Peyer's patch (tissue), 4 donors: Measurements from ENCODE around the gene TOR1AIP1. TPM values are rescaled to one million over a fixed set of nuclear protein-coding genes. Genes with fewer than 3 reads are reported as not detected.

Source experiments
- DNase-seq, 3 donors: peaks; one replicate each; pipeline ENCODE4 v3.0.0-alpha.2; 2017 to 2019
- H3K27ac ChIP-seq, 4 donors: fragments of 200-600 bp; sonication (generic); one replicate each; pipeline ENCODE4 v1.5.1; 2016 to 2019
- H3K27me3 ChIP-seq, 2 donors: fragments of 200-600 bp; sonication (generic); one replicate each; pipeline ENCODE4 v1.5.1; 2019
- H3K36me3 ChIP-seq, 3 donors: fragments of 200-600 bp; sonication (generic); one replicate each; pipeline ENCODE4 v1.5.1; 2016 to 2019
- H3K4me1 ChIP-seq, 4 donors: fragments of 200-600 bp; sonication (generic); one replicate each; pipeline ENCODE4 v1.5.1; 2016 to 2019
- H3K4me3 ChIP-seq, 4 donors: fragments of 200-600 bp; sonication (generic); 1 replicate in 3 of 4; 2 replicates in 1 of 4; pipeline ENCODE4 v1.5.1; 2016 to 2019; ENCODE audit warnings: mild to moderate bottlenecking in 1 of 4
- H3K9me3 ChIP-seq, 4 donors: fragments of 200-600 bp; sonication (generic); one replicate each; pipeline ENCODE4 v1.5.1; 2016 to 2019; ENCODE audit warnings: mild to moderate bottlenecking in 1 of 4
- POLR2A ChIP-seq, 2 donors: fragments of 450-650 bp; IDR thresholded peaks; one replicate each; pipeline ENCODE4 v1.5.1; 2017; ENCODE audit warnings: antibody characterized with exemption in 2 of 2, mild to moderate bottlenecking in 2 of 2, moderate library complexity in 2 of 2
- total RNA-seq, 4 donors: library from RNA; depleted of rRNA; stranded (reverse); fragments of >200 nt; gene quantifications; one replicate each; pipeline ENCODE4 v1.1.0, GENCODE V29; 2016
- TF ChIP-seq, protein P1 (sequence below), 6 experiments: fragments of 450-650 bp in 4 of 6; fragments of 200-600 bp in 2 of 6; sonication (generic) in 1 of 6; IDR thresholded peaks; one replicate each; pipeline ENCODE4 v1.5.1; 2017 to 2019; ENCODE audit warnings: antibody characterized with exemption in 6 of 6, mild to moderate bottlenecking in 3 of 6, moderate library complexity in 1 of 6

TOR1AIP1 gene
- total RNA-seq, 4 donors from 2014 or later, result 24.7 to 41.3 (median 30.0) TPM

DNA sequence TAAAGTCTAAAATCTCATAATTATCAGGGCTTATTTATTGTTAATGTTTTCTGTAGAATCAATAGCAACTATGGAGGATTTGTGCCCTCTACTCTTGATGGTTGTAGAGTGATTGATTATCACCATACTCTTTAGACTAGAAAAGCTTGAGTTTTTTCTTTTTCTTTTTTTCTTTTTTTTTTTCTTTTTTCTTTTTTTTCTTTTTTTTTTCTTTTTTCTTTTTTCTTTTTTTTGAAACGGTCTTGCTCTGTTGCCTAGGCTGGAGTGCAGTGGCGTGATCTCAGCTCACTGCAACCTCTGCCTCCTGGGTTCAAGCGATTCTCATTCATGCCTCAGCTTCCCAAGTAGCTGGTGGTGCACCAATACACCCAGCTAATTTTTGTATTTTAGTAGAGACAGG, 29.7 kb downstream of the TOR1AIP1 start:
- Histone ChIP-seq H3K4me3 (no peak overlapping the region), H3K27ac (no peak overlapping the region), H3K36me3 (peaks cover 0 to 71% (median 2%) of the 10 kb centered on the region in 3 donors), H3K4me1 (no peaks in the 10 kb centered on the region), H3K27me3 (no peaks in the 10 kb centered on the region), H3K9me3 (no peaks in the 10 kb centered on the region)
- TF ChIP-seq, protein P1, sequence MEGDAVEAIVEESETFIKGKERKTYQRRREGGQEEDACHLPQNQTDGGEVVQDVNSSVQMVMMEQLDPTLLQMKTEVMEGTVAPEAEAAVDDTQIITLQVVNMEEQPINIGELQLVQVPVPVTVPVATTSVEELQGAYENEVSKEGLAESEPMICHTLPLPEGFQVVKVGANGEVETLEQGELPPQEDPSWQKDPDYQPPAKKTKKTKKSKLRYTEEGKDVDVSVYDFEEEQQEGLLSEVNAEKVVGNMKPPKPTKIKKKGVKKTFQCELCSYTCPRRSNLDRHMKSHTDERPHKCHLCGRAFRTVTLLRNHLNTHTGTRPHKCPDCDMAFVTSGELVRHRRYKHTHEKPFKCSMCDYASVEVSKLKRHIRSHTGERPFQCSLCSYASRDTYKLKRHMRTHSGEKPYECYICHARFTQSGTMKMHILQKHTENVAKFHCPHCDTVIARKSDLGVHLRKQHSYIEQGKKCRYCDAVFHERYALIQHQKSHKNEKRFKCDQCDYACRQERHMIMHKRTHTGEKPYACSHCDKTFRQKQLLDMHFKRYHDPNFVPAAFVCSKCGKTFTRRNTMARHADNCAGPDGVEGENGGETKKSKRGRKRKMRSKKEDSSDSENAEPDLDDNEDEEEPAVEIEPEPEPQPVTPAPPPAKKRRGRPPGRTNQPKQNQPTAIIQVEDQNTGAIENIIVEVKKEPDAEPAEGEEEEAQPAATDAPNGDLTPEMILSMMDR (IDR thresholded peaks at IDR 0.05), result no peak
- TF ChIP-seq POLR2A (IDR thresholded peaks at IDR 0.05), result no peak
- DNase-seq, result no peak

DNA sequence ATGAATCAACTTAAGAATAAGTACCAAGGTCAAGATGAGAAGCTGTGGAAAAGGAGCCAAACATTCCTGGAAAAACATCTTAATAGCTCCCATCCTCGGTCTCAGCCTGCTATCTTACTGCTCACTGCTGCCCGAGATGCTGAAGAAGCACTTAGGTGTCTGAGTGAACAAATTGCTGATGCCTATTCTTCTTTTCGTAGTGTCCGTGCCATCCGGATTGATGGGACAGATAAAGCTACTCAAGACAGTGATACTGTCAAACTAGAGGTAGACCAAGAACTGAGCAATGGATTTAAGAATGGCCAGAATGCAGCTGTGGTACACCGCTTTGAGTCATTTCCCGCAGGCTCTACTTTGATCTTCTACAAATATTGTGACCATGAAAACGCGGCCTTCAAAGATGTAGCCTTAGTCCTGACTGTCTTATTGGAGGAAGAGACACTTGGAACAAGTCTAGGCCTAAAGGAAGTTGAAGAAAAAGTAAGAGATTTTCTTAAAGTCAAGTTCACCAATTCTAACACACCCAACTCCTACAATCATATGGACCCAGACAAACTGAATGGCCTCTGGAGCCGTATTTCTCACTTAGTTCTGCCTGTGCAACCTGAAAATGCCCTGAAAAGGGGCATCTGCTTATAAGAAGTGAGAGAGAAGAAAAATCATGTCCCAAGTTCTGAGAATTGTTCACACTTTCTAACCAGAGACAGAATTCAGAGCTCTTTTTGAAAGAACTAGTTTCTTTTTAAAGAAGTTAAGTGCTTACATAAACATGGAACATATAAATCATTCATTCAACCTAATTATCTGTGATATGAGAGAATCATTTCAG, 35.7 kb downstream of the TOR1AIP1 start:
- Histone ChIP-seq H3K4me1 (no peaks in the 10 kb centered on the region), H3K4me3 (no peak overlapping the region), H3K27ac (no peak overlapping the region), H3K9me3 (no peaks in the 10 kb centered on the region), H3K36me3 (peaks cover 0 to 59% (median 2%) of the 10 kb centered on the region in 3 donors), H3K27me3 (no peaks in the 10 kb centered on the region)
- TF ChIP-seq, protein P1 (IDR thresholded peaks at IDR 0.05), result no peak
- no peak for DNase-seq

GRCh38 chr1:179921472-179921871, 39.4 kb downstream of the TOR1AIP1 start:
- no peaks in the 10 kb centered on the region for H3K4me1 ChIP-seq
- H3K27ac ChIP-seq, result no peak overlapping the region
- no peaks in the 10 kb centered on the region for H3K27me3 ChIP-seq
- H3K9me3 ChIP-seq, result no peaks in the 10 kb centered on the region
- H3K36me3 ChIP-seq, result peaks cover 0 to 29% (median 0%) of the 10 kb centered on the region in 3 donors
- no peak overlapping the region for H3K4me3 ChIP-seq
- no peak for DNase-seq
- TF ChIP-seq POLR2A (IDR thresholded peaks at IDR 0.05), result no peak

DNA sequence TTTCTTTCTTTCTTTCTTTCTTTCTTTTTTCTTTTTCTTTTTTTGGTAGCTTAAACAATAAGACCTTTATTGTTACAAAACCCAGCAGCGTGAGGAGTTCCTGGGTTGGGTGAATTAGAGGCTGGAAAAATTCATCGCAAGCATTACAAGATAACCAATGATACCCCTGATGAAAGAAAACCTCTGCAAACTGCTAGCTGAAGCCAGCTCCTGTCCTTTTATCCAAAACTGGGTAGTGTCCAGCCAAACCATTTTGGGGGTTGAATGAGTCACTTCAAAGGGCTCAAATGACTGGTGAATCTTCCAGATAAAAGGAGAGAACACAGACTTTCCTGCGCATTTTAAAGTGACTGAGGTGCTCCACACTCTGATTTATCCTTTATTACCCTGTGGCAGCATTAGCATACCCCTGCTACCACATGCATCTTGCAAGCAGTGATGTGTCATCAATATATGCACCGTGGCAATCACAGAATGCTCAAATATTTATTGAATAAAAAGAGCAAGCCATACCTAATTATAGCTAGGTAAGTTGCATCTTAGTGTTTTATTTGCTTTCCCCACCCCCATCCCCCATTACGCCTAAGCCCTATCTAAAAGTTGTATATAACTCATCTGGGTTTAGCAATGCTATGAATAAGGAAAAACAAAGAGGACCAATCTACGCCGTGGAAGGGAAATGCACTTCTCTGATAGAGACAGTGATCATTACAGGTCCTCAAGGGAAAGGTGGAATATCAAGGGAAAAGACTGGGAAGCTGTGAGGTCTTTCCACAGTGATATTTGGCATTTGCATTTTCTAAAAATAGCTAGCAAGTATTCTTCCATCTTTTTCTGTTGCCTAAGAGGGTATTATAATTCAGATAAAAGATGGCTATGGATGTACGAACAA, 40.1 kb downstream of the TOR1AIP1 start:
- DNase-seq, result no peak
- H3K9me3 ChIP-seq, result no peaks in the 10 kb centered on the region
- no peak overlapping the region for H3K4me3 ChIP-seq
- no peaks in the 10 kb centered on the region for H3K27me3 ChIP-seq
- peaks cover 0 to 23% (median 0%) of the 10 kb centered on the region in 3 donors for H3K36me3 ChIP-seq
- H3K4me1 ChIP-seq, result no peaks in the 10 kb centered on the region
- TF ChIP-seq, protein P1 (IDR thresholded peaks at IDR 0.05), result no peak
- no peak for TF ChIP-seq POLR2A (IDR thresholded peaks at IDR 0.05)
- H3K27ac ChIP-seq, result no peak overlapping the region

GRCh38 chr1:179923029-179923428, 40.9 kb downstream of the TOR1AIP1 start:
- Histone ChIP-seq H3K9me3 (no peaks in the 10 kb centered on the region), H3K36me3 (peaks cover 0 to 15% (median 0%) of the 10 kb centered on the region in 3 donors), H3K27me3 (no peaks in the 10 kb centered on the region), H3K27ac (no peak overlapping the region), H3K4me1 (no peaks in the 10 kb centered on the region), H3K4me3 (no peak overlapping the region)
- DNase-seq, result no peak
- no peak for TF ChIP-seq POLR2A (IDR thresholded peaks at IDR 0.05)
- TF ChIP-seq, protein P1 (IDR thresholded peaks at IDR 0.05), result no peak

DNA sequence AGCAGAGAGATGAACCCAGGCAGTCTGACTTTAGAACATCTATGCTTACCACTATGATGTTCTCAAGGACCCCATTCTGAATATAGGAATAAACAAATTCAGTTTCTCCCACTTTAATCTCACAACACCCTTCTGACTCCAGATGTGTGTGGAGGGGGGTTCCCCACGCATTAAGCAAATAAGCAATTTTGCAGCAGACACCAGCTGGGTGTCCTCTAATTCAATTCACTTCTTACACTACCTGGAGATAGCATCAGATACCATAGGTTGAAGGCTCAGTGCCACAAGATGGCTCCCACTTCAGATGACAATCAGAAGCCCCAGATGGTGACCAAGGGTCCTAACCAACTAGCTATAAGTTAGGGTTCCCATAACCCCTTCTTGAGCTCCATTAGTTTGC, 42.2 kb downstream of the TOR1AIP1 start:
- Histone ChIP-seq H3K4me3 (no peak overlapping the region), H3K9me3 (no peaks in the 10 kb centered on the region), H3K4me1 (no peaks in the 10 kb centered on the region), H3K27me3 (no peaks in the 10 kb centered on the region), H3K27ac (no peak overlapping the region), H3K36me3 (peaks cover 0 to 3% (median 0%) of the 10 kb centered on the region in 3 donors)
- no peak for DNase-seq
- TF ChIP-seq, protein P1 (IDR thresholded peaks at IDR 0.05), result no peak
- no peak for TF ChIP-seq POLR2A (IDR thresholded peaks at IDR 0.05)
